Panc1 (cell line): ENCODE data around the gene KLHL30. TPM values are rescaled to one million over a fixed set of nuclear protein-coding genes. Genes with fewer than 3 reads are reported as not detected.

Source experiments
- ATAC-seq: fragments of 200-7000 bp; cut with Tn5 transposase; 2 replicates; pipeline ENCODE4 v1.9.1; 2020; ENCODE audit warnings: mild to moderate bottlenecking, moderate library complexity
- BruUV-seq: library from RNA; stranded (reverse); fragments of 400-500 nt; replicated peaks from 2 replicates; lab custom pipeline; 2021; lab: Mats Ljungman, UMichigan
- CTCF ChIA-PET: fragments of 300-600 bp; sonication (Branson Sonifier 250); formaldehyde crosslinking; loops from one replicate; lab custom pipeline; 2022; ENCODE audit warnings: antibody characterized with exemption; lab: Charles Lee
- POLR2A ChIA-PET: fragments of 300-600 bp; sonication (Branson Sonifier 250); formaldehyde crosslinking; loops from one replicate; lab custom pipeline; 2022; ENCODE audit warnings: antibody characterized with exemption; lab: Charles Lee
- DNase-seq: peaks from one replicate; pipeline ENCODE4 v3.0.0-alpha.2; 2010; ENCODE audit warnings: low read depth, low spot score
- H3K27ac ChIP-seq: 2 replicates; pipeline ENCODE4 v1.5.1; 2011; ENCODE audit warnings: mild to moderate bottlenecking, low read length, inconsistent platforms
- H3K27me3 ChIP-seq: fragments of 200-500 bp; sonication (Bioruptor generic); 2 replicates; pipeline ENCODE4 v1.6.0; 2014; ENCODE audit warnings: low read length, inconsistent platforms; ENCODE audit not compliant: control insufficient read depth, insufficient read depth
- H3K36me3 ChIP-seq: fragments of 200-500 bp; sonication (Bioruptor generic); 2 replicates; pipeline ENCODE4 v1.5.1; 2014; ENCODE audit warnings: inconsistent platforms, mild to moderate bottlenecking, low read length, moderate library complexity; ENCODE audit not compliant: control insufficient read depth, insufficient read depth
- H3K4me1 ChIP-seq: 2 replicates; pipeline ENCODE4 v1.5.1; 2011; ENCODE audit warnings: inconsistent platforms, mild to moderate bottlenecking, low read length, moderate library complexity; ENCODE audit not compliant: control insufficient read depth, insufficient read depth
- H3K4me3 ChIP-seq, 2 experiments: 2 replicates each; pipeline ENCODE4 v1.5.1; 2011 to 2012; ENCODE audit warnings: low read depth in 2 of 2, low read length in 2 of 2, mild to moderate bottlenecking in 2 of 2, inconsistent platforms in 1 of 2, moderate library complexity in 1 of 2
- H3K9me3 ChIP-seq: fragments of 200-500 bp; sonication (Bioruptor generic); 2 replicates; pipeline ENCODE4 v1.5.1; 2014; ENCODE audit warnings: low read depth, mild to moderate bottlenecking, inconsistent platforms, low read length, moderate library complexity; ENCODE audit not compliant: control insufficient read depth, insufficient read depth
- CTCF ChIP-seq: fragments of 450-650 bp; IDR thresholded peaks from 2 replicates; pipeline ENCODE4 v1.5.1; 2017; ENCODE audit warnings: mild to moderate bottlenecking
- POLR2AphosphoS5 ChIP-seq: IDR thresholded peaks from 2 replicates; pipeline ENCODE4 v1.6.1; 2012; ENCODE audit warnings: mild to moderate bottlenecking, low read depth, low read length, moderate library complexity
- REST ChIP-seq, 2 experiments: IDR thresholded peaks; 2 replicates each; pipeline ENCODE4 v1.6.1; 2011 to 2012; ENCODE audit warnings: low read depth in 2 of 2, control low read depth in 1 of 2, low read length in 1 of 2, mild to moderate bottlenecking in 1 of 2, moderate library complexity in 1 of 2; ENCODE audit not compliant: insufficient read depth in 1 of 2
- SIN3A ChIP-seq: IDR thresholded peaks from 2 replicates; pipeline ENCODE4 v1.6.1; 2012; ENCODE audit warnings: low read depth, mild to moderate bottlenecking, low read length, moderate library complexity, borderline replicate concordance; ENCODE audit not compliant: insufficient read depth
- TCF7L2 ChIP-seq: IDR thresholded peaks from 2 replicates; pipeline ENCODE4 v1.6.1; 2011; ENCODE audit warnings: mild to moderate bottlenecking, low read depth, low read length, inconsistent platforms
- in situ Hi-C: cut with HindIII; loops from 2 replicates; pipeline ENCODE4 v1.10.0; 2016; ENCODE audit warnings: low sequenced_read_pairs, low pct_unique_long_range_greater_than_20kb
- intact Hi-C: fragments of 100-400 bp; cut with micrococcal nuclease; formaldehyde crosslinking; loops from one replicate; pipeline ENCODE4 v1.10.0; 2022; ENCODE audit not compliant: unreplicated experiment
- total RNA-seq: library from RNA; stranded (reverse); gene quantifications from one replicate; pipeline ENCODE4 v1.2.1, GENCODE V29; 2021; ENCODE audit not compliant: unreplicated experiment

Gene KLHL30
- total RNA-seq, 1 experiment from 2014 or later, result 0.26 TPM

- H3K4me1 ChIP-seq, result peaks cover 4% of the 10 kb centered on the region; the same call in 1 of the 2 replicates
- TF ChIP-seq REST (IDR thresholded peaks at IDR 0.05; ENCODE audit: insufficient read depth in 1 of 2, low read depth in 2 of 2, low read length in 1 of 2), result no peak
- TF ChIP-seq POLR2AphosphoS5, result no peak
- TF ChIP-seq TCF7L2, result no peak
- TF ChIP-seq CTCF, result no peak
- TF ChIP-seq SIN3A, result no peak
- no peaks in the 10 kb centered on the region for H3K27me3 ChIP-seq
- H3K9me3 ChIP-seq, result no peaks in the 10 kb centered on the region
- intact Hi-C loops, result no loop called here
- no TSS peak for BruUV-seq
- CTCF ChIA-PET, result no interaction called here
- H3K27ac ChIP-seq, result no peak overlapping the region
- in situ Hi-C loops, result no loop called here
- POLR2A ChIA-PET, result no interaction called here
- ATAC-seq, result no peak
- DNase-seq, result no peak
- peaks cover 6% of the 10 kb centered on the region for H3K36me3 ChIP-seq
- H3K4me3 ChIP-seq, result no peak overlapping the region
These were observed 26.4 kb downstream of the KLHL30 start for GRCh38 chr2:238164906-238165287.

- no peaks in the 10 kb centered on the region for H3K9me3 ChIP-seq
- BruUV-seq, result no TSS peak
- ChIA-PET CTCF (no interaction called here), POLR2A (no interaction called here)
- no peak for TF ChIP-seq REST (IDR thresholded peaks at IDR 0.05; ENCODE audit: insufficient read depth in 1 of 2, low read depth in 2 of 2, low read length in 1 of 2)
- no peak for TF ChIP-seq SIN3A
- TF ChIP-seq CTCF, result no peak
- no peak for TF ChIP-seq TCF7L2
- no peak for TF ChIP-seq POLR2AphosphoS5
- H3K4me3 ChIP-seq, result no peak overlapping the region
- intact Hi-C loops, result no loop called here
- H3K36me3 ChIP-seq, result peaks cover 6% of the 10 kb centered on the region
- H3K4me1 ChIP-seq, result peaks cover 7% of the 10 kb centered on the region; the same call in 1 of the 2 replicates
- DNase-seq (no peak), ATAC-seq (no peak)
- no peaks in the 10 kb centered on the region for H3K27me3 ChIP-seq
- in situ Hi-C loops, result no loop called here
- H3K27ac ChIP-seq, result no peak overlapping the region
These were observed 26.9 kb downstream of the KLHL30 start for GRCh38 chr2:238165288-238165921.
